Neural progenitor cell (in vitro differentiated cells): ENCODE data around the gene NDUFAF8. TPM values are rescaled to one million over a fixed set of nuclear protein-coding genes. Genes with fewer than 3 reads are reported as not detected.

Source experiments
- DNase-seq: peaks from one replicate; pipeline ENCODE4 v3.0.0-alpha.2; 2016; ENCODE audit warnings: low spot score
- H2AFZ ChIP-seq: fragments of 200-600 bp; sonication (generic); replicated peaks from 2 replicates; pipeline ENCODE4 v1.6.1; 2016; ENCODE audit warnings: antibody characterized with exemption
- H3F3A ChIP-seq: fragments of 200-600 bp; sonication (generic); 2 replicates; pipeline ENCODE4 v1.6.1; 2016; ENCODE audit warnings: antibody characterized with exemption, low read depth
- H3K27ac ChIP-seq: fragments of 200-600 bp; sonication (generic); 2 replicates; pipeline ENCODE4 v1.5.1; 2016; ENCODE audit warnings: mild to moderate bottlenecking
- H3K27me3 ChIP-seq: fragments of 200-600 bp; sonication (generic); 2 replicates; pipeline ENCODE4 v1.6.1; 2016; ENCODE audit warnings: mild to moderate bottlenecking, moderate library complexity
- H3K36me3 ChIP-seq: fragments of 200-600 bp; sonication (generic); 2 replicates; pipeline ENCODE4 v1.5.1; 2016
- H3K4me1 ChIP-seq: fragments of 200-600 bp; sonication (generic); 2 replicates; pipeline ENCODE4 v1.6.1; 2016; ENCODE audit warnings: mixed run types
- H3K4me2 ChIP-seq: fragments of 200-600 bp; sonication (generic); 2 replicates; pipeline ENCODE4 v1.6.1; 2016
- H3K4me3 ChIP-seq: fragments of 200-600 bp; sonication (generic); 2 replicates; pipeline ENCODE4 v1.5.1; 2016
- H3K79me2 ChIP-seq: fragments of 200-600 bp; sonication (generic); 2 replicates; pipeline ENCODE4 v1.6.1; 2016; ENCODE audit warnings: low read depth
- H3K9ac ChIP-seq: fragments of 200-600 bp; sonication (generic); 2 replicates; pipeline ENCODE4 v1.6.1; 2016
- H3K9me3 ChIP-seq: fragments of 200-600 bp; sonication (generic); 2 replicates; pipeline ENCODE4 v1.5.1; 2016; ENCODE audit warnings: low read depth
- H4K20me1 ChIP-seq: fragments of 200-600 bp; sonication (generic); 2 replicates; pipeline ENCODE4 v1.6.1; 2016; ENCODE audit warnings: low read depth
- H3K27ac Mint-ChIP-seq: 3 replicates; pipeline ENCODE4 v1.8.0; 2021; ENCODE audit warnings: mixed read lengths
- H3K27me3 Mint-ChIP-seq: 2 replicates; pipeline ENCODE4 v1.8.0; 2022; ENCODE audit warnings: low read depth, mild to moderate bottlenecking, inconsistent platforms, moderate library complexity, mixed read lengths; ENCODE audit not compliant: insufficient read depth
- H3K36me3 Mint-ChIP-seq: 3 replicates; pipeline ENCODE4 v1.8.0; 2021; ENCODE audit warnings: mixed read lengths
- H3K4me1 Mint-ChIP-seq: 3 replicates; pipeline ENCODE4 v1.8.0; 2021; ENCODE audit warnings: mixed read lengths
- H3K4me3 Mint-ChIP-seq: 3 replicates; pipeline ENCODE4 v1.8.0; 2021; ENCODE audit warnings: mild to moderate bottlenecking, moderate library complexity, mixed read lengths
- H3K9me3 Mint-ChIP-seq: 3 replicates; pipeline ENCODE4 v1.8.0; 2020; ENCODE audit warnings: mixed read lengths
- CTCF ChIP-seq: fragments of 200-600 bp; sonication (generic); IDR thresholded peaks from 2 replicates; pipeline ENCODE4 v1.5.1; 2017; ENCODE audit warnings: antibody characterized with exemption, mild to moderate bottlenecking
- EZH2 ChIP-seq: fragments of 200-600 bp; sonication (generic); IDR thresholded peaks from 2 replicates; pipeline ENCODE4 v1.6.1; 2017; ENCODE audit warnings: antibody characterized with exemption, mild to moderate bottlenecking, moderate library complexity
- EZH2phosphoT487 ChIP-seq: fragments of 200-600 bp; sonication (generic); IDR thresholded peaks from 2 replicates; pipeline ENCODE4 v1.6.1; 2017; ENCODE audit warnings: antibody characterized with exemption
- total RNA-seq: library from RNA; depleted of rRNA; stranded (reverse); fragments of >200 nt; gene quantifications from 2 replicates; pipeline ENCODE4 v1.2.3, GENCODE V29; 2015; ENCODE audit warnings: low replicate concordance

NDUFAF8 gene
- total RNA-seq, 1 donor from 2014 or later = 34.7 TPM

DNA sequence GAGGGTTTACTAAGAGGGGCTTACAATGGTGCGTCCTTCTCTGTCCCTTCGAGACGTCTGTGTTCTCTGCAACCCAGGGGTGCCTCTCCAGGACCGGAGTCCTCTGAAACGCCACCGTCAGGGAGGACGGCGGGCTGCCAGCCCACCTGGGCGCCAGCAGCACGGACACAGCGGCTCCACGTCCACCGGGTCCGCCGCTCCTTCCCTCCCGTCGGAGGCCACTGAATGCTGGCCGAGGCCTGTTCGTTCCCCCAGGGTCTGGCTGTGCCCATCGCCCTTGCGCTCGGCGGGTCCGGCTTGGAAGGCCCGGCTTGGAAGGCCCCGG, 666 bp upstream of the NDUFAF8 start:
- Histone ChIP-seq H3K27ac (no peak overlapping the region), H3K9me3 (no peaks in the 10 kb centered on the region), H3K27me3 (no peaks in the 10 kb centered on the region), H3K9ac (peak overlapping the region; percentile 77), H3K4me1 (peaks cover 5% of the 10 kb centered on the region), H3K4me3 (peak overlapping the region; percentile 81), H3K79me2 (peaks cover 27% of the 10 kb centered on the region), H3F3A (peaks cover 22% of the 10 kb centered on the region), H3K36me3 (no peaks in the 10 kb centered on the region), H3K4me2 (peak overlapping the region; percentile 86), H2AFZ (peak overlapping the region; percentile 3), H4K20me1 (peaks cover 20% of the 10 kb centered on the region)
- no peak for DNase-seq
- peaks cover 9% of the 10 kb centered on the region for H3K27me3 Mint-ChIP-seq
- H3K9me3 Mint-ChIP-seq = no peaks in the 10 kb centered on the region
- H3K4me3 Mint-ChIP-seq = peak overlapping the region; percentile 98
- no peak for TF ChIP-seq EZH2phosphoT487
- TF ChIP-seq CTCF = no peak
- TF ChIP-seq EZH2 = no peak
- H3K4me1 Mint-ChIP-seq = peaks cover 24% of the 10 kb centered on the region
- no peak overlapping the region for H3K27ac Mint-ChIP-seq
- peaks cover 1% of the 10 kb centered on the region for H3K36me3 Mint-ChIP-seq

DNA sequence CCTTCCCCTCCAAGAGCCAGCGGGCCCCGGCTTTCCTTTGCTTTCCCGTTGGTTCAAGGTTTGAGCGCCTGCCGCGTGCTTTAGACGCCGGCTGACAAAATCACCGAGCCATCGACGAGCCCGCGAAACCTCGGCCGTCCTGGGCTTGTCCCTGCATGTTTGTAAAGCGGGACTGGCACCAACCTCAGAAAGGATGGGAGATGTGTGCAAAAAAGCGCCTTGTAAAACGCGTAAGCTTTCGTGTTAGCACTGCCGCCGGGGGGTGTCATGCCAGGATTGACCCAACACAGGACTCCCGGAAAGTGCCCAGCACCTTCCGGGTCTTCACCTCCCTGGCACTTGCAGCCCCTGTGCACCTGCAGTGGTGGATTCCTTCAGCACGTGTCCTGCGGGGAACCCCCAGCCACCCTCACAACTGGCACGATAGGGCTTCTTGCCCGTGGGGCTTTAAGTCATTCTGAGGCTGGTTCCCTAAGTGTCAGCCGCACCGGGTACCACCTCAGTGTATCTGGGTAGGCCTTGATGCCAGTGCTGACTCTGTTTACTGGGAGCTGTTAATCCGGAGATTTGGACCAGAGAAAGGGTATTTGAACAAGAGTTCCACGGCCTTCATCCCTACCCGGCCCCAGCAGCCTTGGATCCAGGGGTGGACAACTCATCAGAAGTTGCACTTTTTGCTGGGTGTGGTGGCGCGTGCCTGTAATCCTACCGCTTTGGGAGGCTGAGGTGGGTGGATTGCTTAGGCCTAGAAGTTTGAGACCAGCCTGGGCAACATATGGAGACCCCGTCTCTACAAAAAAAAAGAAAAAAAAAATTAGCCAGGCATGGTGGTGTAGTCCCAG, 817 bp downstream of the NDUFAF8 start:
- Histone ChIP-seq H3K4me1 (peaks cover 5% of the 10 kb centered on the region), H3K9me3 (no peaks in the 10 kb centered on the region), H3K4me2 (peak overlapping the region; percentile 95), H3K27ac (no peak overlapping the region), H4K20me1 (peaks cover 20% of the 10 kb centered on the region), H3K4me3 (peak overlapping the region; percentile 81), H3K36me3 (no peaks in the 10 kb centered on the region), H3F3A (peaks cover 22% of the 10 kb centered on the region), H3K79me2 (peaks cover 27% of the 10 kb centered on the region), H2AFZ (no peak overlapping the region), H3K9ac (peak overlapping the region; percentile 86), H3K27me3 (no peaks in the 10 kb centered on the region)
- Mint-ChIP-seq H3K4me1 (peaks cover 25% of the 10 kb centered on the region), H3K4me3 (peak overlapping the region; percentile 95), H3K9me3 (no peaks in the 10 kb centered on the region), H3K27me3 (peaks cover 11% of the 10 kb centered on the region), H3K27ac (no peak overlapping the region), H3K36me3 (peaks cover 1% of the 10 kb centered on the region)
- peak; percentile 57 for DNase-seq
- TF ChIP-seq CTCF = no peak

GRCh38 chr17:81240761-81241160, 1.6 kb downstream of the NDUFAF8 start:
- no peak for TF ChIP-seq EZH2
- no peak for TF ChIP-seq EZH2phosphoT487
- Histone ChIP-seq H3K9ac (no peak overlapping the region), H3K27me3 (no peaks in the 10 kb centered on the region), H4K20me1 (peaks cover 20% of the 10 kb centered on the region), H2AFZ (no peak overlapping the region), H3K4me2 (peak overlapping the region; percentile 95), H3K36me3 (no peaks in the 10 kb centered on the region), H3K27ac (no peak overlapping the region), H3K4me3 (no peak overlapping the region), H3F3A (peaks cover 22% of the 10 kb centered on the region), H3K79me2 (peaks cover 27% of the 10 kb centered on the region), H3K4me1 (peaks cover 5% of the 10 kb centered on the region), H3K9me3 (no peaks in the 10 kb centered on the region)
- H3K9me3 Mint-ChIP-seq = no peaks in the 10 kb centered on the region
- H3K36me3 Mint-ChIP-seq = peaks cover 1% of the 10 kb centered on the region
- H3K27ac Mint-ChIP-seq = no peak overlapping the region
- no peak for DNase-seq
- peaks cover 28% of the 10 kb centered on the region for H3K4me1 Mint-ChIP-seq
- H3K4me3 Mint-ChIP-seq = peak overlapping the region; percentile 95
- peaks cover 11% of the 10 kb centered on the region for H3K27me3 Mint-ChIP-seq

GRCh38 chr17:81241203-81241602, 2.1 kb downstream of the NDUFAF8 start:
- Mint-ChIP-seq H3K27ac (no peak overlapping the region), H3K27me3 (peaks cover 11% of the 10 kb centered on the region), H3K9me3 (no peaks in the 10 kb centered on the region), H3K4me1 (peaks cover 28% of the 10 kb centered on the region), H3K4me3 (peak overlapping the region; percentile 95), H3K36me3 (peaks cover 1% of the 10 kb centered on the region)
- Histone ChIP-seq H3K4me2 (no peak overlapping the region), H3K27ac (no peak overlapping the region), H3K4me1 (peaks cover 5% of the 10 kb centered on the region), H2AFZ (no peak overlapping the region), H3K9me3 (no peaks in the 10 kb centered on the region), H3K9ac (no peak overlapping the region), H3K4me3 (no peak overlapping the region), H3K27me3 (no peaks in the 10 kb centered on the region), H4K20me1 (peaks cover 20% of the 10 kb centered on the region), H3K79me2 (peaks cover 27% of the 10 kb centered on the region), H3F3A (peaks cover 22% of the 10 kb centered on the region), H3K36me3 (no peaks in the 10 kb centered on the region)
- DNase-seq = no peak
- no peak for TF ChIP-seq EZH2
- no peak for TF ChIP-seq CTCF
- TF ChIP-seq EZH2phosphoT487 = no peak
